Kasumi-1 (cell line): ENCODE results near the gene DGKB.
"Not testable (repeated sequence)": the region's sequence is repeated elsewhere in the genome, so short reads cannot be mapped to it uniquely, and the experiment has no call there.

Experiments used
- DNase-seq, 2 experiments: peaks; one replicate each; lab custom pipeline; 2025; lab: John Stamatoyannopoulos, UW

Gene DGKB

DNA sequence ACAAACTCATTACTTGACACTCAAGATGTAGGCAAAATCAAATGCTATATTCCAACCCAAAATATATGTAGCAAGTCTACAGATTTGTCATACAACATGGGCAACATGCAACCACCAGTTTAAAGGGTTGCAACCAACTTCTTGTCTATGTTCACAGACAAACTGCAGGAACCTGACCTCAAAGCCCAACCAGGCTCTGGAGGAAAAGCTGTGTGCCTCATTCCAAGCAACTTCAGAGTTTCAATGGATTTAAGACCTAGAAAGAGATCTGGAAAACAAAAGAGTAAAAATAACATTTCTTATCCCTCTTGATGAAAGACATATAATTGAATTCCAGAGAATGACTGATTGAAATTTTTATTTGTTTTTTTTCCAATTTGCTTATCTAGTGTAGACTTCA, 612.6 kb downstream of the DGKB start:
- DNase-seq = no peak

DNA sequence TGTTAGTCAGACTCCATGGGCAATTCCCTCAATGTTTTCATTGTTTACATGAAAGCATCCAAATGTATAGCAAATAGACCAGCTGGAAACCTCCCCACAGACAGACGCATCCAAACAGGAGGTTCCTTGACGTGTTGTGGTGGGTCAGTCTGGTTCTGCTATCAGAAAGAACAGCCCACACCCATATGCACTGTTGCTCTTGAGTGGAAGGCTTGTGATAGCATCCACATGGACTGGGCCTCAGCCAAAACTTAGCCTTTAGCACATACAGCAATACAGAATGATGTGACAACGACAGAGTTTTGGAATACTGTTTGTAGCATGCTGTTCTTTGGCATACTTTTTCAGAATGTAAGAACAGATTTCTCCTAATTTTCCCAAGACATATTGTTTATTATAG, 613.9 kb downstream of the DGKB start:
- no peak for DNase-seq

DNA sequence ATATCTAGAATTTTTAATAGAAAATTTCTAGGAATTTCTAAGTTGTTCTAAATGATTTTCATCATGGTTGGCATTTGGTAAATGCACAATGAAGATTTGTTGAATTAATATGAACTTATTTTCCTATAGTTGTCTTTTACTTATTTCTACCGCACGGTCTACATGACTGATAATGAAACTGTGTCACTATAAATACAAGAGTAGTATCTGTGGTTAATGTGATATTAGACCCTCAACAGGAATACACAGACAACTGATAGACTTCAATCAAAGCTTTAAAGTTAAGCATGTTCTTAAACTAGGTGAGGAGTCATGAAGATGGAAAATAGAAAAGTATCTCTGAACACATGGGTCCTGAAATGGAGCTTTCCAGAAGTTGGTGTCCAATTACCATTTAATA, 615.2 kb downstream of the DGKB start:
- no peak for DNase-seq

DNA sequence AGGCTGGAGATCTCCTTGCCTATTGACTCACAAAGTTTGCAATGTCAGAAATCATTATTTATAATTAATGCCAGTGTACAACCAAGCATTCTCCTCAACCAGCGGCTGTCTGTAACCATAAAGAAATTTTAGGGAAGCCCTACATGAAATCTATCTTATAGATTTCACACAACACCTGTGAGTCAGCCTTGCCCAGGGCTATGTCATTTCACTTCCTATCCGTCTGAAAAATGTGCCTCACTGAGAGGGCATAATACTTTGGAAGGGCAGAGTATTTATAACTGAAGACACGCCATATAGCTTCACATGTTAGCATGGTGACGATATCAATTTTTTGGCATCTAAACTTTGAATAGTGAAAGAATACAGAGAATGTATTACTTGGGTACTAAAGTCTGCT, 616.5 kb downstream of the DGKB start:
- no peak for DNase-seq

DNA sequence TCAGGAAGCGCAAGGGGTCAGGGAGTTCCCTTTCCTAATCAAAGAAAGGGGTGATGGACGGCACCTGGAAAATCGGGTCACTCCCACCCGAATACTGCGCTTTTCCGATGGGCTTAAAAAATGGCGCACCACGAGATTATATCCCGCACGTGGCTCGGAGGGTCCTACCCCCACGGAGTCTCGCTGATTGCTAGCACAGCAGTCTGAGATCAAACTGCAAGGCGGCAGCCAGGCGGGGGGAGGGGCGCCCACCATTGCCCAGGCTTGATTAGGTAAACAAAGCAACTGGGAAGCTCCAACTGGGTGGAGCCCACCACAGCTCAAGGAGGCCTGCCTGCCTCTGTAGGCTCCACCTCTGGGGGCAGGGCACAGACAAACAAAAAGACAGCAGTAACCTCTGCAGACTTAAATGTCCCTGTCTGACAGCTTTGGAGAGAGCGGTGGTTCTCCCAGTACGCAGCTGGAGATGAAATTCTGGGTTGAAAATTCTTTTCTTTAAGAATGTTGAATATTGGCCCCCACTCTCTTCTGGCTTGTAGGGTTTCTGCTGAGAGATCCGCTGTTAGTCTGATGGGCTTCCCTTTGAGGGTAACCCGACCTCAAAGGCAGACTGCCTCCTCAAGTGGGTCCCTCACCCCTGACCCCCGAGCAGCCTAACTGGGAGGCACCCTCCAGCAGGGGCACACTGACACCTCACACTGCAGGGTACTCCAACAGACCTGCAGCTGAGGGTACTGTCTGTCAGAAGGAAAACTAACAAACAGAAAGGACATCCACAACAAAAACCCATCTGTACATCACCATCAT, 623.3 kb downstream of the DGKB start:
- DNase-seq = not testable (repeated sequence)

DNA sequence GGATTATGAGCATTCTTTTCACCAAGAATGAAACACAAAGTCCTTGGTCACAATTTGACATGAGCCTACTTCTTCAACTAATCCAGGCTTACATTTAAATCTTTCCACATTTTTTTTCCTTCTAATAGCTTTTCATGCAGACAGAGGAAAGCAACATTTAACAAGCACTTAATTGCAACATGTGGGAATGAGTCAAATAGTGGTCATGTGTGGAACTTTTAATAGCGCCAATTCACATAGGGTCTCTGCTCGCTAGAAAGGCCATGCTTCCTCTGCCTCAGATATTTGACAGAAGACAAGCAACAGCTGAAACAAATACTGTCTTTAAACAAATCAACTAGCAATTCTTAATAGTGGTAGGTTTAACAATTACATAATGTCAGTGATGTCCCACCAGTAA, 627.2 kb downstream of the DGKB start:
- DNase-seq = no peak

DNA sequence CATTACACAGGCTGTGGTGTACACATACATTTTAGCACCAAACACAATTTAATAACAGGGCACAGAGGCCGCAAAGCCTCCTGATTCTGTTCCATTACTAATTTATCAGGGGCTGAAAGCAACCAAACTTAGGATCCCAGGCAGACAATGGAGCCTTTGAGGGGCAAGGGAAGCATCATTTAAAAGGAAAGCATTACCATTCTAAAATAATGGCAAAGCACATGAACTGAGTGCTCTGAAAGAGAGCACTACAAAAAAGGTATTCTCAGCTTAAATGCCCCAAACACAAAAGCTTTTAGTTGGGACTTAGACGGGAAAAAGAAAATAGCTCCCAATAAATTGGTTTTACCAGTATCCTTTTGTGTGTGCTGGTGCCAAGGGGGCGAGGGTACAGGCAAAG, 631.1 kb downstream of the DGKB start:
- no peak for DNase-seq

DNA sequence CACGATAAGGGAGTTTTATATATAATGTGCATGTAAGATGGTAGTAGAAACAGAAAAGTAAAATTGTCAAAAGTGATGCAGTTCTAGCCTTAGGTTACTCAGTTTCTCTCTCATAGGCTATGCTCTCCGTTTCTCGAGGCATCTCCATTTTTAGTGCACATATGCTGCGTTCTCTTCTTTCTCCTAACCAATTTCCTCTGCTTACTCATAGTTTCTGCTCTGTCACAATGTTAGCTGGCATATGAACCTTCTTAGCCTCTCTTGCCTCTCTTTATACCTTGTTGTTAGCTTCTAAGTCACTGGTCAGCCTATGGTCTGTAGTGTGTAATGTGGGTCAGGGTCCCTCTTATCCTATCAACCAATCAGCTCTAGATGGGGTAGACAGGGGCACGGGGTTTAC, 632.5 kb downstream of the DGKB start:
- no peak for DNase-seq

DNA sequence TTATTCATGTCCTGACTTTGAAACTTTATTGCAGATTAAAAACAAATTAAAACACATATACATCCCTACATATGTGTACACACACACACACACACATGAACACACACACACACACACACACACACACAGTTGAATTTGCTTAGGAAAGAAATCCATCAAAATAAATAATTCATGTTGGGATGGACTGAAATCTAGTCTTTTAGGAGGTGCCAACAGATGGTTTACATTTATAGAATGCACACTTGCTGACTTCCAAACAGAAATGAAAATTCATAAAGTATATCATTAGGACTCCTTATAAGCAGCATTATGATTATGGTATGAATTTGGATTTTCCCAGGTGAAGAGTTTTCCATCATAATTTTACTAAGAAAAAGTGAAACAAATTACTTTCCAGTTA, 642.5 kb downstream of the DGKB start:
- DNase-seq = no peak

DNA sequence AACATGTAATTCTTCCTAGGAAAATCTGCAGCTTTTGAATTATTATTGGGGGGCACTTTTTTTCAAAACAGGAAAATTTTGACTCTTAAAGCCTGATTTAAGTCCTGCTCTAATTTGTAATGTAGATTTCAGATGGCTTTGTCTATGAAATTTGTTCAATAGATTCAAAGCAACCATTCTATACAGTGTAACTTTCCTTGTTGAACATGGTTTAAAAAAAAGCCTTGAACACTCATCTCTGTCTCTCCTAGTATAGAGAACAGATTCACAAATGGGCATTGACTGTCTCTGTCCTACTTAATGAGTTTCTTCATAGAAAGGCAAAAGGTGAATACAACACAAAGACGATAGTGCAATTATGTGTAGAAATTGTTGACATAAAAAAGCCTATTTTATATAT, 643.7 kb downstream of the DGKB start:
- DNase-seq = no peak

DNA sequence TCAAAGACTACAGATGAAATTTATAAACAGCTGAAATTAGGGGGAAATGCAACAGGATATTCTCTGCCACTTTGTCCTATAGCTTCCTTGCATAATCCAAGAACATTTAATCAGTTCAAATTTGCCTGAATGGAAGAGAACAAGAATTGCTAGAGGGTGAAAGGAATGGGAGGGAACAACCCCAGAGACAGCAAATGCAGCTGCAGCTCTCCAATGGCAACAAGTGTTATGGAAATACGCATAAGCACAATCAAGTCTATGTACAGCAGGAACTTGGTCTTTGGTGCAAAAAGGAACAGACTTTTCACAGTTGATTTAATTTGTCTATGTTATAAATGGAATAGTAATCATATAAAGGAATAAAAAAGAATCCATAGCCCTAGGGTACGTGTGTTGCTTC, 644.1 kb downstream of the DGKB start:
- no peak for DNase-seq

DNA sequence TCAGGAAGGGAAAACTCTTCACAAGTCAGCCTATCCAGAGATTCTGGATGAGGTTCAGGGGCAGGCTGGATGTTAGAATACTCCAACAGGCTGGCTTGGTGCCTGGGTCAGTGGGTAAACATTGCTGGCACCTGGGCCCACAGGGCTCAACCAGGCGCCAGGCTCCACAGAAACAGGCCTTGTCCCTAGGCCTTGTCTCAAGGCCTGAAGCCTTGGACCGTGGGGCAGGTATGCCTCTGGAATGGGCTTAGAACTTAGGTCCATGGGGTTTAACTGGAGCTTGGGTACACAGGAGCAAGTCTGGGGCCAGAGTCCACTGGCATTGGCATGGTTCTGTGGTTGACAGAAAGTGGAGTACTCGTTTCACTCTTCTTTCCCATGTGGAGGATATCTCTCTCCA, 650.1 kb downstream of the DGKB start:
- no peak for DNase-seq

DNA sequence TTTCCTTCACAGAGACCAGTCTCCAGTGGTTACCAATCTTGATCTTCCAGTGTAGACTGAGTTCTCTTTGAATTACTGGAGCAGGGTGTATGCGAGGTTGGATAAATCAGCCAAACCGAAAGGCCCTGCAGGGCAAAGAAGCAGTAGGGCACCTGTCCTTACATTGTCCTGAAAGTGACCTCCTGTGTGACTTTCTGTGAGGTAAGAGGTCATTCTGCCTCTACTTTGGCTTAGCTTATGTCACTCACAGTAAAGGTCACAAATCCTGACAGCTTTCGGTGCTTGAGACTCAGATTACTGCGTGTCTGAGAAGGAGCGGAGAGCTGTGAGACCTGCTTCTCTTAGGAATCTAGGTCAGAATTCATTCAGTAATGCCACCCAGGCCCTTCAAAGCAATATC, 660.4 kb downstream of the DGKB start:
- no peak for DNase-seq

DNA sequence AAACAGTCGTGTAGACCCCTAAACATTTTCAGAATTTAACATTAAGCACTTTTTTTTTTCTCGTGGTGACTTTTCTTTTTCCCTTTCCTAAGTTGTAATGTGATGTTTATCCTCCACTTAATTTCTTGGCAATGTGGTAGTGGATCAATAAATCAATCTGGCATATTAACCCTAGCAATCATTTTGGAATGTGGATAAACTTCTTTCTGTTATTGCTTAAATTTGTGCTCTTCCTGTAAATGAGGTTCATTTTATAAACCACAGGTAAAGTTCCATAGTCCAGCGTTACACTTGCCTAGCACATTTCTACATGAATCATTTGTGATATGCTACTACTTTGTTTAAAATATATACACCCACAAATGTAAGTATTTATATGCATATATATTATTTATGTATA, 665.7 kb downstream of the DGKB start:
- DNase-seq = no peak

DNA sequence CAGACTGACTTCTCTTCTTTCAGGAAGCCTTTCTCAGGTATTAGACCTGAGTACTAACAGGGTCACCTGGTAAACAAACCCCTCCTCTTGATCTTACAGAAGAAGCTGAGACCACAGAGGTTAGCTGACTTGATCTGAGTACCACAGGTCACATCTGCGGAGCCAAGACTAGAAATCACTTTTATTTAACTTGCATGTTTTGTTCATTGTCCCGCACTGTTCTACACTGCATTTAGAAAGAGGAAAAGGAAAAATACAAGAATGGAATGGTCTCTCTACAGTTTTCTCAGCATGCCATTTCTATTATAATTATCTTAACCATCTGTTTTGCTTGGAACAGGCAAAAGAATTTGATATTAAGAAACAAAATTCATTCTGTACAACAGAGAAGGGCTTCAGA, 667.5 kb downstream of the DGKB start:
- DNase-seq = no peak

DNA sequence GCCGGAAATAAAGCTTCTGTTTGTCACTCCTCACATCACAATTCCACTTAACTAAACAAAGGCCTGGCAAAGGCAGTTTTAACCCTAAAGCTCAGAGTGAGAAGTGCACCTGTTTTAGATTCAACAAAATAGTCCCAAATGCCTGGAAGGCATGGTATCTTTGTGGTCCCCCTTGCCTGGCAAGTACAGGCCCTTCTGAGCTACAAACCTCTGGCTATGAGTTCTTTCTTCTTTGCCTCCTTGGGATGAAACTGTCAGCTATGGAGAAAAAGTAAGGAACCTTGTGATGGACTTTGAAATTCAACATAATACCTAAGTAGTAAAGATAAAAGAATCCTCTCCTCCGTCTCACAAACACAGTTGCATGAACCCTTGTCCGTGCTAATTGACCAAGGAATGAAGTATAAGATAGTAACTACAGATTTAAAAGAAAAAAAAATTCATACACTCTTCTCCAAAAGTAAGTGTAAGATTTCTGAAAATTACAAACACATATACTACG, 668.6 kb downstream of the DGKB start:
- no peak for DNase-seq

DNA sequence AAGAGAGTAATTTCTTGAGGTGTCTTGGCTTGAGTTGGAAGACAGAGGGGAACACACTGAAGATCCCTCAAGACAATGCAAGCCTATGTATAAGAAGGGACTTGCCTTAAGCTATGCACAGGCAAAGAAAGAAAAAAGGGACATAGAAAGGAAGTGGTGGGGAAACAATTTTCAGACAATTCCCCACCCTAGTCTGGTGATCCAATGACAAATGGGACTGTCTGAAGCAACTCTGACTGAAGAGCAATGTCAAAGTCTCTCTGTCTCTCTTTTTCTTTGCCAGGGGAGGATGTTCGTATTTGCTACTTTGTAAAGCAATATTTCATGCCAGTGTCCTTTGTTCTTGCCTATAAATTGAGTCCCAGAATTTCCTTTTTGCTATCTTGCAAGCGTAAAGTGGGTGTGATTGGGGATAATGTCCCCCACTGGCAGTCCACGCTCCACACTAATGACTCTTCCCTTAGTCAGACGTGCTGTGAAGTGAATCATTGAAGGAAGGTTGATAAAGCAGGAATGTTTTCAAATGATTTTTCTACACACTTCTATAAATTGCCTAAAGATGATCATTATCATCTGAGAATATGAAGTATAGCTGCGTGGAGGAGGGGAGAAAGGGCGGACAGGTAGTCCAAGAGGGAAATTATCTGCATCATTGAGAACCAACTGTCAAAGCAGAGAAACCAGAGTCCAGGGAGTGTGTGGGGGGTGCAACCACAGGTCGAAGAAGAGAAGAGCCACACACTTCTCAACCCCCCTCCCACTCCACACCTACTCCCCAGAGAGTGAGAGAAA, 669.3 kb downstream of the DGKB start:
- DNase-seq = no peak

DNA sequence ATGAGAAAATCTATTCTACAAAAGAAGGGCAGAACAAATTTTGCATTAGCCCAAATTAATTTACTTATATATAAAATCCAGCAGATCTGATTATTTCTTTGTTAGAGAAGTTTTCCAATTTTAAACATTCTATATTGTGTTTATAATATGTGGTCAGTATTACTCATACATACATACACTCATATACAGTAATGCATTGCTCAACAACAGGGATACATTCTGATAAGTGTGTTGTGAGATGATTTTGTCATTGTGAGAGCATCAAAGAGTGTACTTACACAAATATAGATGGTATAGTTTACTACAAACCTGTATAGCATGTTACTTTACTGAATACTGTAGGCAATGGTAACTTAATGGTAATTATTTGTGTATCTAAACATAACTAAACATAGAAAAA, 673.5 kb downstream of the DGKB start:
- no peak for DNase-seq

DNA sequence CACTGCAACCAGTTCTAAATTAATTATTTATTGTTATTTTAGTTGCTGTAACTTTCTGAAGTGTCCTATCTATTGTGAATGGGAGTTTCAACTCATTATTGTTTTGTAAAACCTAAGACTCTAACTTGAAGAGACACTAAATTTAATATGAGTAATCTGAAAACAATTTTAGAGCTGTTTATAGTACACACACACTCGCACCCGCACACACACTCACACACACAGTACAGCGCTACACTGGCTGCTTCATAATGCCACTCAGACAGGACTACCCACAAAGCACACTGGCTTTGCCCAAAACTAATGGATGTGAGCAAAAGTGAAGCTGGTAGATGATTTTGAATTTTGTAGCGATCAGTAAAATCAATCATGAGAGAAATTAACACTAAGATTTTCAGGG, 674.2 kb downstream of the DGKB start:
- no peak for DNase-seq

DNA sequence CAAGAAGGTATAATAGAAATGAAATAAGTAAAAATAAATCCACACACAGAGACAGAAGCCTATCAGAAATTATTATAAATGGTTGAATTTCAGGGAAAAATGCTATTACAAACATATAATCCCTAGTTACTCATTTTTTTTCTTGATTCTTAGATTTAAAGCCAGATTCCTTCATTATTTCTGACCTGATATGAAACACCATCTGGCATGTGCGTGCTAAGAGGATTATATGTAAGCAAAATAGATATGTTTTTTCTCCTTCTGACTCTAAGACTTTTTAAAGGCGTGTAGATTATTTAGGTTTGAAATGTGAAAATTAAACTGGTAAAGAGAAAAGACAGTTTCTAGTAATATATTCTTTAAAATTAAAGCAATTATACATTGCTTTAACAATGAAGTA, 676.4 kb downstream of the DGKB start:
- no peak for DNase-seq

DNA sequence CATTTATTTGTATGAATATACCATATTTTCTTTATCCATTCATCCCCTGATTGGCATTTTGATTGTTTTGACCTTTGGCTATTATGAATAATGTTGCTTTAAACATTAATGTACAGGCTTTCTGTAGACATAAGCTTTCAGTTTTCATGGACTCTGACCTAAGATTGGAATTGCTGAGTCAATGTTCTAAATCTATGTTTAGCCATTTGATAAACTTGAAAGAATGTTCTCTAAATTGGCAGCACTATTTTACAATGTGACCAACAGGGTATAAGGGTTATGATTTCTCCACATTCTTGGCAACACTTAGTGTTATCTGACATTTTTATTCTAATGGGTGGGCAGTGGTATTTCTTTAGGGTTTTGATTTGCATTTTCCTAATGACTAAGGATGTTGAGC, 683.4 kb downstream of the DGKB start:
- DNase-seq = no peak

DNA sequence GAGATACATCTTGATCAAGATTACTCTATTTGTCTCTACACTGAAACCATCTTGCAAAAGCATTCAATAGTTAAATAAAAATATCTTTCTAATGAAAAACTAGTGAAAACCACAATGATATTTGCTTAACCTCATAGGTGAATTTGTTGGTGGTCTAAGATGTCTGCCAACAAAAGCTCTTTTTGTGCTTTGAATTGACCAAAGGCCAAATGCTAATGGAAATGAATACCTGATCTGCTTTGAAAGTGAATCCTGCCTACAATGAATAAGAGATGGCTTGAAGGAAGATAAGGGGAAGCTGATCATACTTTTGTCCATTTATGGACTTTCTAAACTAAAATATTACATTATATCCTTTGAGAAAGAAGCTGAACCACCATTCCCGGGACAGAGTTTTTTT, 684.2 kb downstream of the DGKB start:
- DNase-seq = no peak

DNA sequence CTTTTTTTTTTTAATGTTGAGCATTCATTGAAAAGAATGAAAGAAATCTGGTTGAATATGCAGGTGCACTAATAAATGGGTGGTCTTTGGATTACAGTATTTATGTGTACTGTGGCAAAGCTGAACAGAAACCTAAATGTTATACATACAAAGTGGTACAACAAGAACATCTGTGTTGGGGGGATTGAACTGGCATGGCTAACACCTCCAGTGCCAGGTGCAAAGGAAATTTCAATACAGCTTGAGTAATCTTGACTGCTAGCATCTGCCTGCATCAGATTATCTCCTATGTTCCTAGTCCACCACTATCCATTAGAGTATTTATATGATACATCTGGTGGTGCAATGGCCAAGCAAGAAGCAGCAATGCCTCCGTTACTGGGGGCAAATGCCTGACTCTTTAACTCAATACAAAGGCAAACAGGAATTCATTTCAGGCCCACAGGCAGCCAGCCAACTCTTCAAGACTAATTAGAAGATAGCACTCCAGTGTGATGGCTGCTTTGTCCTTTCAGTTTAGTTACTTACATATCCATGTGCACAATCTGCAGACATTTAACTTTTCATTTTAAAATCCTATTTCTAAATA, 692.6 kb downstream of the DGKB start:
- DNase-seq = no peak
